H9 (cell line): ENCODE data around the gene ACAP1. TPM values are rescaled to one million over a fixed set of nuclear protein-coding genes. Genes with fewer than 3 reads are reported as not detected.

Experiments
- DNase-seq: peaks from one replicate; pipeline ENCODE4 v3.0.0-alpha.2; 2017
- H2AFZ ChIP-seq: one replicate; pipeline ENCODE4 v1.6.1; 2013; ENCODE audit warnings: mild to moderate bottlenecking, low read length, control low read depth, moderate library complexity
- H2AK5ac ChIP-seq: 2 replicates; pipeline ENCODE4 v1.6.1; 2013; ENCODE audit warnings: low read length, control low read depth, mixed read lengths; ENCODE audit not compliant: insufficient read length
- H2BK120ac ChIP-seq: one replicate; pipeline ENCODE4 v1.6.1; 2013; ENCODE audit warnings: low read depth, mild to moderate bottlenecking, low read length, control low read depth, inconsistent platforms; ENCODE audit not compliant: poor library complexity, severe bottlenecking
- H2BK12ac ChIP-seq: 2 replicates; pipeline ENCODE4 v1.6.1; 2013; ENCODE audit warnings: low read length, control low read depth, mixed read lengths, low read depth; ENCODE audit not compliant: insufficient read length
- H2BK15ac ChIP-seq: 2 replicates; pipeline ENCODE4 v1.6.1; 2013; ENCODE audit warnings: low read depth, low read length, control low read depth
- H2BK20ac ChIP-seq: one replicate; pipeline ENCODE4 v1.6.1; 2013; ENCODE audit warnings: low read depth, mild to moderate bottlenecking, low read length, control low read depth, inconsistent platforms; ENCODE audit not compliant: poor library complexity, severe bottlenecking
- H2BK5ac ChIP-seq: 2 replicates; pipeline ENCODE4 v1.6.1; 2013; ENCODE audit warnings: low read length, control low read depth, mixed read lengths; ENCODE audit not compliant: insufficient read length
- H3K14ac ChIP-seq: 2 replicates; pipeline ENCODE4 v1.6.1; 2013; ENCODE audit warnings: low read length, control low read depth; ENCODE audit not compliant: insufficient read depth
- H3K18ac ChIP-seq: 2 replicates; pipeline ENCODE4 v1.6.1; 2013; ENCODE audit warnings: low read depth, mild to moderate bottlenecking, mixed read lengths, low read length, control low read depth; ENCODE audit not compliant: insufficient read length
- H3K23ac ChIP-seq: 2 replicates; pipeline ENCODE4 v1.6.1; 2013; ENCODE audit warnings: low read length, control low read depth, mixed read lengths, low read depth; ENCODE audit not compliant: insufficient read length
- H3K23me2 ChIP-seq: 2 replicates; pipeline ENCODE4 v1.6.1; 2013; ENCODE audit warnings: low read depth, mild to moderate bottlenecking, mixed read lengths, low read length, control low read depth; ENCODE audit not compliant: insufficient read length, poor library complexity, severe bottlenecking
- H3K27ac ChIP-seq: 2 replicates; pipeline ENCODE4 v1.5.1; 2013; ENCODE audit warnings: low read length, control low read depth, mixed read lengths, low read depth; ENCODE audit not compliant: insufficient read length
- H3K27me3 ChIP-seq: 2 replicates; pipeline ENCODE4 v1.6.1; 2013; ENCODE audit warnings: low read length, control low read depth, inconsistent platforms; ENCODE audit not compliant: insufficient read depth
- H3K4ac ChIP-seq: 2 replicates; pipeline ENCODE4 v1.6.1; 2013; ENCODE audit warnings: low read depth, mild to moderate bottlenecking, control low read depth, inconsistent platforms, low read length, moderate library complexity
- H3K4me1 ChIP-seq: 2 replicates; pipeline ENCODE4 v1.6.1; 2013; ENCODE audit warnings: low read length, control low read depth, inconsistent platforms; ENCODE audit not compliant: insufficient read depth
- H3K4me2 ChIP-seq: 2 replicates; pipeline ENCODE4 v1.6.1; 2013; ENCODE audit warnings: low read length, control low read depth, mixed read lengths; ENCODE audit not compliant: insufficient read length, insufficient read depth
- H3K56ac ChIP-seq: 2 replicates; pipeline ENCODE4 v1.6.1; 2013; ENCODE audit warnings: low read depth, mild to moderate bottlenecking, mixed read lengths, low read length, control low read depth; ENCODE audit not compliant: insufficient read length
- H3K79me1 ChIP-seq: 2 replicates; pipeline ENCODE4 v1.6.1; 2013; ENCODE audit warnings: low read depth, mild to moderate bottlenecking, moderate library complexity, low read length, control low read depth, inconsistent platforms; ENCODE audit not compliant: insufficient read depth, poor library complexity, severe bottlenecking
- H3K79me2 ChIP-seq: 2 replicates; pipeline ENCODE4 v1.6.1; 2013; ENCODE audit warnings: low read length, control low read depth, inconsistent platforms; ENCODE audit not compliant: insufficient read depth
- H3K9ac ChIP-seq: 2 replicates; pipeline ENCODE4 v1.6.1; 2013; ENCODE audit warnings: low read length, control low read depth, mixed read lengths; ENCODE audit not compliant: insufficient read length; ENCODE audit errors: extremely low read depth
- H3K9me3 ChIP-seq: one replicate; pipeline ENCODE4 v1.6.1; 2013; ENCODE audit warnings: low read depth, low read length, inconsistent platforms; ENCODE audit not compliant: control insufficient read depth
- H3T11ph ChIP-seq: one replicate; pipeline ENCODE4 v1.6.1; 2013; ENCODE audit warnings: mild to moderate bottlenecking, low read length, control low read depth, inconsistent platforms
- H4K20me1 ChIP-seq: one replicate; pipeline ENCODE4 v1.6.1; 2013; ENCODE audit not compliant: control insufficient read depth, insufficient read length, insufficient read depth
- H4K5ac ChIP-seq: 2 replicates; pipeline ENCODE4 v1.6.1; 2013; ENCODE audit warnings: low read depth, mild to moderate bottlenecking, mixed read lengths, low read length, control low read depth; ENCODE audit not compliant: insufficient read length
- H4K8ac ChIP-seq: replicated peaks from 2 replicates; pipeline ENCODE4 v1.6.1; 2013; ENCODE audit warnings: low read length, control low read depth, mixed read lengths, low read depth; ENCODE audit not compliant: insufficient read length
- H4K91ac ChIP-seq: 2 replicates; pipeline ENCODE4 v1.6.1; 2013; ENCODE audit warnings: low read depth, mild to moderate bottlenecking, moderate library complexity, mixed read lengths, low read length, control low read depth; ENCODE audit not compliant: insufficient read length
- H3K27ac Mint-ChIP-seq, 3 experiments: 2 replicates in 2 of 3; 3 replicates in 1 of 3; pipeline ENCODE4 v1.8.0; 2020 to 2021; ENCODE audit warnings: mixed read lengths in 3 of 3, mild to moderate bottlenecking in 1 of 3, moderate library complexity in 1 of 3
- H3K27me3 Mint-ChIP-seq: 2 replicates; pipeline ENCODE4 v1.8.0; 2021; ENCODE audit warnings: low read depth, mild to moderate bottlenecking, moderate library complexity, mixed read lengths
- H3K36me3 Mint-ChIP-seq, 3 experiments: 2 replicates in 2 of 3; 3 replicates in 1 of 3; pipeline ENCODE4 v1.8.0; 2020 to 2021; ENCODE audit warnings: low read depth in 3 of 3, mixed read lengths in 3 of 3; ENCODE audit not compliant: insufficient read depth in 1 of 3
- H3K4me1 Mint-ChIP-seq, 2 experiments: 2 replicates each; pipeline ENCODE4 v1.8.0; 2020; ENCODE audit warnings: mixed read lengths in 2 of 2
- H3K4me3 Mint-ChIP-seq, 2 experiments: 2 replicates in 1 of 2; 3 replicates in 1 of 2; pipeline ENCODE4 v1.8.0; 2020 to 2021; ENCODE audit warnings: mild to moderate bottlenecking in 2 of 2, mixed read lengths in 2 of 2, moderate library complexity in 1 of 2
- H3K9me3 Mint-ChIP-seq, 2 experiments: 2 replicates in 1 of 2; 3 replicates in 1 of 2; pipeline ENCODE4 v1.8.0; 2020; ENCODE audit warnings: mild to moderate bottlenecking in 2 of 2, mixed read lengths in 2 of 2, moderate library complexity in 1 of 2
- CTCF ChIP-seq: fragments of 200-600 bp; sonication (generic); conservative IDR thresholded peaks from 3 replicates; pipeline ENCODE4 v1.8.0; 2021; ENCODE audit warnings: antibody characterized with exemption, mild to moderate bottlenecking
- WGBS: extraction: QIAGEN DNeasy Blood & Tissue Kit; methylation state at CpG from one replicate; pipeline ENCODE4 v1.1.7; 2013; ENCODE audit warnings: missing lambda C conversion rate, low lambda C conversion rate, mixed read lengths; ENCODE audit not compliant: insufficient read length; ENCODE audit errors: extremely low coverage; 5-methylcytosine and 5-hydroxymethylcytosine counted together
- total RNA-seq: library from RNA; stranded (reverse); gene quantifications from 2 replicates; pipeline ENCODE4 v1.2.1, GENCODE V29; 2021

ACAP1 gene
- total RNA-seq, 1 experiment from 2014 or later, result 18.2 TPM

GRCh38 chr17:7394452-7395191 is 58.3 kb downstream of the ACAP1 start, which contains the start of gene PLSCR3:
PLSCR3 (minus strand) TSS chr17:7394525; CDS start chr17:7394110, 415 bp downstream.
- WGBS, result no CpG with 5 or more reads among the region's 71 CpGs
- no peak within 1 kb of the TSS for H3K56ac ChIP-seq
- H3K79me2 ChIP-seq, result no peaks in the 10 kb centered on the region
- DNase-seq, result peak; percentile 96
- peak within 1 kb of the TSS; percentile 92 for H3K4me2 ChIP-seq
- no peak within 1 kb of the TSS for H3K27ac ChIP-seq
- H3K23me2 ChIP-seq, result peaks cover 12% of the 10 kb centered on the region
- peaks cover 2% of the 10 kb centered on the region for H3K27me3 Mint-ChIP-seq
- H3K36me3 Mint-ChIP-seq, result peaks cover 12 to 27% (median 19%) of the 10 kb centered on the region in 3 experiments
- H3K4ac ChIP-seq, result no peak within 1 kb of the TSS
- peak within 1 kb of the TSS; percentile 87 to 96 for H3K4me3 Mint-ChIP-seq
- H3K23ac ChIP-seq, result no peak within 1 kb of the TSS
- H3K4me1 Mint-ChIP-seq, result peaks cover 22% of the 10 kb centered on the region in 2 experiments
- peak within 1 kb of the TSS; percentile 67 to 94 (median 90); a peak in 5 of 7 replicates for H3K27ac Mint-ChIP-seq
- H4K5ac ChIP-seq, result no peak within 1 kb of the TSS
- peaks cover 7% of the 10 kb centered on the region; the same call in 1 of the 2 replicates for H3K4me1 ChIP-seq
- H3K79me1 ChIP-seq, result no peaks in the 10 kb centered on the region
- H3K9ac ChIP-seq, result no peak within 1 kb of the TSS
- no peak within 1 kb of the TSS for H3K18ac ChIP-seq
- H2AK5ac ChIP-seq, result no peak within 1 kb of the TSS
- H4K8ac ChIP-seq, result no peak within 1 kb of the TSS
- no peaks in the 10 kb centered on the region; a peak in 1 of 5 replicates for H3K9me3 Mint-ChIP-seq
- H2BK5ac ChIP-seq, result no peak within 1 kb of the TSS
- no peak within 1 kb of the TSS for H2BK120ac ChIP-seq
- H2BK20ac ChIP-seq, result no peak within 1 kb of the TSS
- no peak within 1 kb of the TSS for H4K91ac ChIP-seq
- peak within 1 kb of the TSS; percentile 51 for H3K14ac ChIP-seq
- H2BK12ac ChIP-seq, result no peak within 1 kb of the TSS
- H3K9me3 ChIP-seq, result no peaks in the 10 kb centered on the region
- H3T11ph ChIP-seq, result no peak within 1 kb of the TSS
- H2BK15ac ChIP-seq, result no peak within 1 kb of the TSS; the same call in 1 of the 2 replicates
- H2AFZ ChIP-seq, result no peak within 1 kb of the TSS
- H4K20me1 ChIP-seq, result peaks cover 2% of the 10 kb centered on the region
- peak; percentile 64; the same call in 2 of the 3 replicates for TF ChIP-seq CTCF
- H3K27me3 ChIP-seq, result no peaks in the 10 kb centered on the region
